Adrenal gland (tissue), 12 donors: Measurements from ENCODE around the gene TPRG1. TPM values are rescaled to one million over a fixed set of nuclear protein-coding genes. Genes with fewer than 3 reads are reported as not detected.

Source experiments
- DNase-seq, 7 donors: peaks; one replicate each; pipeline ENCODE4 v3.0.0-alpha.2; 2019 to 2020
- H3K27ac ChIP-seq, 5 donors: fragments of 200-600 bp; sonication (generic) in 4 of 5; 1 replicate in 3 of 5; 2 replicates in 2 of 5; pipeline versions ENCODE4 v1.5.1 to v1.8.0; 2016 to 2020; ENCODE audit warnings: mild to moderate bottlenecking in 1 of 5
- H3K27me3 ChIP-seq: fragments of 200-600 bp; 2 replicates; pipeline ENCODE4 v1.8.0; 2021
- H3K36me3 ChIP-seq, 2 donors: fragments of 200-600 bp; replicated peaks in 1 of 2; 1 replicate in 1 of 2; 2 replicates in 1 of 2; pipeline versions ENCODE4 v1.5.1 to v1.8.0; 2018 to 2022
- H3K4me1 ChIP-seq, 2 donors: fragments of 200-600 bp; replicated peaks in 1 of 2; 1 replicate in 1 of 2; 2 replicates in 1 of 2; pipeline versions ENCODE4 v1.5.1 to v1.8.0; 2018 to 2021
- H3K4me3 ChIP-seq, 4 donors: fragments of 200-600 bp; sonication (generic) in 3 of 4; one replicate each; pipeline ENCODE4 v1.5.1; 2016 to 2018
- H3K9me3 ChIP-seq, 3 donors: fragments of 200-600 bp; sonication (generic) in 1 of 3; replicated peaks in 1 of 3; 1 replicate in 2 of 3; 2 replicates in 1 of 3; pipeline versions ENCODE4 v1.5.1 to v1.8.0; 2016 to 2021
- CTCF ChIP-seq, 6 experiments: fragments of 450-650 bp in 4 of 6; fragments of 200-600 bp in 2 of 6; sonication (generic) in 1 of 6; IDR thresholded peaks; 1 replicate in 5 of 6; 2 replicates in 1 of 6; pipeline versions ENCODE4 v1.5.1 to v1.8.0; 2016 to 2021; ENCODE audit warnings: antibody characterized with exemption in 6 of 6, mild to moderate bottlenecking in 2 of 6, moderate library complexity in 1 of 6
- POLR2A ChIP-seq, 2 donors: fragments of 450-650 bp; IDR thresholded peaks; one replicate each; pipeline ENCODE4 v1.6.1; 2017; ENCODE audit warnings: antibody characterized with exemption in 2 of 2, mild to moderate bottlenecking in 2 of 2, moderate library complexity in 1 of 2
- WGBS, 4 donors: extraction: QIAGEN DNeasy Blood & Tissue Kit in 2 of 4; methylation state at CpG; one replicate each; pipeline versions ENCODE4 v1.1.5 to v1.1.7; 2013 to 2017; 5-methylcytosine and 5-hydroxymethylcytosine counted together
- intact Hi-C, 2 donors: fragments of 100-400 bp; cut with DNase I; formaldehyde crosslinking; loops; one replicate each; pipeline versions ENCODE4 v1.14.1 to v1.15.0; 2022 to 2023
- polyA plus RNA-seq, 3 donors: library from polyadenylated mRNA; stranded (reverse); fragments of 200-250 nt in 2 of 3; fragments of 350-450 nt in 1 of 3; fragmentation: Illumina TruSeq in 1 of 3; extraction: RNeasy Lipid Tissue Mini Kit (QIAGEN cat#74804) in 1 of 3; gene quantifications; one replicate each; pipeline ENCODE4 v1.2.3, GENCODE V29; 2013 to 2014
- total RNA-seq, 9 donors: library from RNA; depleted of rRNA in 4 of 9; stranded (reverse); fragments of >200 nt in 4 of 9; fragments of 120-200 nt in 1 of 9; fragmentation: NEBNext Ultra II Directional in 1 of 9; extraction: Animal tissue kit (Norgen Biotek cat#: 25700) in 1 of 9; gene quantifications; one replicate each; pipeline versions ENCODE4 v1.1.0 to v1.2.4, GENCODE V29; 2013 to 2023
- donor health status: healthy with polysubstance abuse.
- donor health status: Bipolar disorder and iron deficiency.
- donor health status: DM: yes; HTN: yes; CAD: no.
- donor health status: DM: no; HTN: no; CAD: no.
- donor health status: DM: no; HTN: no; CAD: no.
- donor health status: DM: yes; HTN: yes; CAD: no.

Gene TPRG1
- total and polyA plus RNA-seq, 12 donors = 2.6 to 9.4 (median 3.9) TPM

GRCh38 chr3:189272500-189273119 is 100.8 kb downstream of the TPRG1 start:
- intact Hi-C loops = loop anchor here in 1 of 2 donors (10.0 kb wide), 1 partner anchor 672 kb away; no protein-coding TSS in a partner anchor
- Histone ChIP-seq H3K27me3 (no peaks in the 10 kb centered on the region), H3K27ac (no peak overlapping the region), H3K9me3 (no peaks in the 10 kb centered on the region), H3K4me3 (no peak overlapping the region), H3K4me1 (no peaks in the 10 kb centered on the region), H3K36me3 (no peaks in the 10 kb centered on the region)
- TF ChIP-seq CTCF (IDR thresholded peaks at IDR 0.05) = peak in 2 of 6 experiments; percentile 4 to 33
- no peak for TF ChIP-seq POLR2A (IDR thresholded peaks at IDR 0.05)
- WGBS, 4 donors = 77 to 83% (median 80%) methylated on average over 4 of the region's 4 CpGs
- no peak for DNase-seq

GRCh38 chr3:189273736-189274135 is 102.0 kb downstream of the TPRG1 start:
- no peak overlapping the region for H3K4me3 ChIP-seq
- no peaks in the 10 kb centered on the region for H3K4me1 ChIP-seq
- H3K36me3 ChIP-seq = no peaks in the 10 kb centered on the region
- no peak for TF ChIP-seq POLR2A (IDR thresholded peaks at IDR 0.05)
- no peak for TF ChIP-seq CTCF (IDR thresholded peaks at IDR 0.05)
- DNase-seq = no peak
- H3K27ac ChIP-seq = no peak overlapping the region
- H3K27me3 ChIP-seq = no peaks in the 10 kb centered on the region
- WGBS, 4 donors = 51 to 81% (median 58%) methylated on average over 1 of the region's 1 CpG
- intact Hi-C loops = loop anchor here in 1 of 2 donors (10.0 kb wide), 1 partner anchor 671 kb away; no protein-coding TSS in a partner anchor
- no peaks in the 10 kb centered on the region for H3K9me3 ChIP-seq

GRCh38 chr3:189275182-189275581 is 103.4 kb downstream of the TPRG1 start:
- intact Hi-C loops = loop anchor here in 1 of 2 donors (10.0 kb wide), 1 partner anchor 670 kb away; no protein-coding TSS in a partner anchor
- 85 to 91% (median 87%) methylated on average over 2 of the region's 2 CpGs for WGBS, 4 donors

GRCh38 chr3:189275852-189276251 is 104.1 kb downstream of the TPRG1 start:
- Histone ChIP-seq H3K9me3 (no peaks in the 10 kb centered on the region), H3K36me3 (no peaks in the 10 kb centered on the region), H3K4me3 (no peak overlapping the region), H3K27ac (no peak overlapping the region), H3K27me3 (no peaks in the 10 kb centered on the region), H3K4me1 (no peaks in the 10 kb centered on the region)
- DNase-seq = no peak
- TF ChIP-seq CTCF (IDR thresholded peaks at IDR 0.05) = no peak
- no peak for TF ChIP-seq POLR2A (IDR thresholded peaks at IDR 0.05)
- intact Hi-C loops = loop anchor here in 1 of 2 donors (10.0 kb wide), 1 partner anchor 669 kb away; no protein-coding TSS in a partner anchor
- 89 to 92% (median 90%) methylated on average over 2 of the region's 2 CpGs for WGBS, 4 donors

More at GRCh38 chr3:189275182-189275581, 103.4 kb downstream of the TPRG1 start:
- Histone ChIP-seq H3K36me3 (no peaks in the 10 kb centered on the region), H3K4me3 (no peak overlapping the region), H3K27ac (no peak overlapping the region), H3K27me3 (no peaks in the 10 kb centered on the region), H3K4me1 (no peaks in the 10 kb centered on the region), H3K9me3 (no peaks in the 10 kb centered on the region)
- TF ChIP-seq CTCF (IDR thresholded peaks at IDR 0.05) (no peak), POLR2A (IDR thresholded peaks at IDR 0.05) (no peak)
- no peak for DNase-seq
